ENCODE data around the gene HDAC8.
"Not testable (repeated sequence)": the region's sequence is repeated elsewhere in the genome, so short reads cannot be mapped to it uniquely, and the experiment has no call there.

The HDAC8 gene

GRCh38 chrX:72572248-72573157 is at the start of gene HDAC8:
HDAC8 (minus strand) TSS chrX:72572843; CDS start chrX:72572761, 82 bp downstream.
- peak; percentile 83 for DNase-seq

DNA sequence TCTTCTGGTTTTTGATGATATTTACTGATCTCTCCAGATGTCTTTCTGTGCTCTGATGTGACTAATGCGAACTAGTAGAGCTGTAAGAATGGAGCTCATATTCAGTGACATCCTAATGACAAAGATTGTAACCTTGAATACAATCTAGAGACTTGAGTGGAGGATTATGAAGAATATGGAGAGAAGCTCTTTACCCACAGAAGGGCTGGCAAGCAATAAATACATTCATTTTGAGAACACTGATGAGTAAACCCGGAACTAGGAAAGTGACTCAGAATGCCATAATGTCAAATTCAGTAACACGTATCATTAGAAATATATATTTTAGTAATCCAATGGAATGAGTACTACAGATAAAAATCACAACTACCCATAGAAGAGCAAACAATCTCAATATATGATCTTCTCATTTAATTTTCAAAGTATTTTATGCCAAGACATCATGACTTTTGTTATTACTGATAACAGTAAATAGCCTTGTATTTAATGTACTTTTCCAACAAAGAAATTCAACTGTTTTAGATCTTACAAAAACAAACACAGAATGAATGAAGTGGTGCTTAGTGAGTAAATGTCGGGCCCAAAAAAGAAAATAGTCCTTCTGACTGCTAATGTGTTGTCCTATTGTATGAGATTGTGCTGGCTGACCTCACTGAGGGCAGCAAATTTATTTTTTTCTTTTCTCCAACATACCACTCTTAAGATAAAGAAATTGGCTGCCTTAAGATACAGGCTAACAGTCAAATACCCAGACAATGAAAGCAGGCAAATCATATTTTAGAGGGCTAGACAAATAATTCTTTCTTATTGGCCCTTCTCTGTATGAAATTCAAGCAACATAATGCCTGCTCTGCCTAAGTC is 49.2 kb upstream of the HDAC8 start:
- DNase-seq: no peak

GRCh38 chrX:72621163-72621562 is 48.5 kb upstream of the HDAC8 start:
- no peak for DNase-seq

GRCh38 chrX:72620550-72621145 is 48.0 kb upstream of the HDAC8 start:
- no peak for DNase-seq

- DNase-seq: no peak
These were observed 36.7 kb upstream of the HDAC8 start for GRCh38 chrX:72609313-72609712.

DNA sequence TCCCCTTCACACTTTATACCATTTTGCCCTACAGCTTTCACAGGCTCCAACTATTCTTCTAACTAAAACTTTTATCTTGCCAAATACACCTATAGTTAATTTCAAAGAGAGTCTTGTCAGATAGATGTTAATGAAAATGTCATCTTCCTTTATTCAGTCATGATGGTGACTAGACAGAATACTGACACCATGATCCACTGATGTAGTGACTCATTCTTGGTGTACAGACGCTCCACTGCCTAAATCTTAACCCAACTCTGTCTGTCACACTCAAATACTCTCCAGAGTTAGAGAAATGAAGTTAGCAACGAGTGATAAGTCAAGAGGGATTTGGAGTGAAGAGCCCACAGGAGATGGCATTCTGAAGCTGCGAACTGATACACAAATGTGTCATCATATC is 32.1 kb upstream of the HDAC8 start:
- DNase-seq: no peak

DNA sequence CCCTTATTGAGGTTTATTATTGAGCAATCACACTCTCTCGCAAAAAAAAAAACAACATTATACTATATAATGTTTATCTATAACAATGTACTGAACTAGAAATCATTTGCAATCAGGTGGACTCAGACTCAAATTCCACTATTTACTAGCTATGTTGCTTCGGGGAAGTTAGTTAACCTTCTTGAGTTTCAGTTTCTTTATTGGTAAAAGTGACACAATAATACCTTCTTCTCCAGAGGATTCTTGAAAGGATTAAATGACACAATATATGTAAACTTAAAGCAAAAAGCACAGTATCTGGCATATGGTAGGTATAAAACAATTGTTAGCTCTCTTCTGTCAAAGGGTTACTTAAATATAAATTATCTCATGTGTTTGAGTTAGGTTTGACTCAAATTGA is 31.5 kb upstream of the HDAC8 start:
- DNase-seq: no peak

GRCh38 chrX:72591038-72591437 is 18.4 kb upstream of the HDAC8 start:
- DNase-seq: not testable (repeated sequence)

- no peak for DNase-seq
These were observed 11.5 kb upstream of the HDAC8 start for GRCh38 chrX:72584163-72584562.

GRCh38 chrX:72576141-72576894 is 3.7 kb upstream of the HDAC8 start:
- no peak for DNase-seq

DNA sequence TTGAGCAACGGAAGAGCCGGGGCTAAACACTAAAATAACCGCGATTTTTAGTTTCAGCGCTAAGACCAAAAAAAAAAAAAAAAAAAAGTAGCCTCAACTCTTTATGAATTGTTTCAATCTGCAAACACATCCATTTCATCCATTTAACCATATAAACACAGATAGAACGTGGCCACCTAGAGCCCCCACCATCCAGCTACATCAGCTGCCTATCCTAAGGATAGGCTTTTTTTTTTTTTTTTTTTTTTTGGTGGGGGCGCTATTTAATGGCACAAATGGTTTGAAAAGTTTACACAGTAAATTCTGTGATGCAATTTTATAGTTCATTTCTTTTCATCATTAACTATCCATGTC is 492 bp upstream of the HDAC8 start:
- no peak for DNase-seq

DNA sequence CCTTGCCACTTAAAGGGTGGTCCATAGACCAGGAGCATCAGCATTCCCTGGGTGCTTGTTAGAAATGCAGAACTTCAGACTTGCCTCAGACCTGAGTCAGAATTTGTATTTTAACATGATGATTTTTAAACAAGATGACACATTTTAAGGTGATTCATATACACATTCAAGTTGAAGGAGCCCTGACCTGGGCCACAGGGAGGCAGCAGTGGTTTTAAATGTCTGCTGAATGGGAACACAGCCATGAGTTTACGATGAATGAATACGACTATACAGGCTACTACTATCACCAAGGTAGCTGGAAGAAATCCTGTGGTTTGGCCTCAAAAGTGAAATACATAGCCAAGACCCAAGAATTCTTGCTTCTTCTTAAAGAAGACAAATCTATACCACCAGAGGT is 2.9 kb downstream of the HDAC8 start:
- DNase-seq: no peak

DNA sequence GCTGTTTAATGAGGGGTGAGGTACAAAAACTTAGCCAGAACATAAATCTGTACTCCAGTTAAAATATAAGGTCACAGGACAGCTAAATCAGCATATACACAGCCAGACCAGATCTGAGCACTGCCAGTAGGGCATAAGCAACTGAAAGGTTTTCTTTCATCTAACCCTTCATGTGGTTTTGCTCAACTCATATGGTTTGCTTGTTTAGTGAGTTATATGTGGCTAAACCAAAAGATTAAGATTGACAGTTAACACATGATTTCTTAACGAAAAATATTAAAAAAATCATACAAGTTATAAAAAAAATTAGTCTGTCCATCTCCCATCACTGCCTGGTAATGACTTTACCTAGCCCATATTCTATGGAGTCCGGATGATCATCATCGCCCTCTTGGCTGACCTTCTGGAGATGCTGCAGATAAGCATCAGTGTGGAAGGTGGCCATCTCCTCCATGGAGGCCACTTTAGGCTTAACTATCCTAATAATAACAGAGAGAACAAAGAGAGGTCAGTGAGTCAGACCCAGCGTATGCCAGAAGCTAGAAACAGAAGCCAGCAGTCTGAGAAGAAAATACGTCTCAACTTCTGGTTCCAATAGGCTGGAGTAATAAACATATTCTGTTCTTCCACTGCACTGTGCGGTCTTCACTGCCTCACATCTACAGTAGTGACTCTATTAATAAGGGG is 4.1 kb downstream of the HDAC8 start:
- no peak for DNase-seq

DNA sequence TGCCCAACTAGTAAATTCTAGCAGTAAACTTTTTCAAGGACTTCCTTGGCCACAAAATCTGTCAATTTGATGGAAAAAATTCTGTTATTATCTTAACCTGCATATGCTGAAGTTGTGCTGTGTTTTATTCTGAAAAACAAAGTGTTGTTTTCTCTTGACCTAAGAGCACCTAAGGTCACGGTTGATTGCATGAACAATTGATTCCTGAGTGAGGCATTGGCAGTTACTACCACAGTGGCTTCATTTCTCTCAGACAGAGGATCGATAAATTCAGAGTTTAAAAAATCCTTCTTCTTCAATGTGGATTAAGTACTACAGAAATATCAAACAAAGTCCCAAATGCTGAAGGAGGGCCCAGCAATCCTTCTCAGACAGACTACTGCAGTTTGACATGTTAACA is 6.2 kb downstream of the HDAC8 start:
- DNase-seq: no peak

DNA sequence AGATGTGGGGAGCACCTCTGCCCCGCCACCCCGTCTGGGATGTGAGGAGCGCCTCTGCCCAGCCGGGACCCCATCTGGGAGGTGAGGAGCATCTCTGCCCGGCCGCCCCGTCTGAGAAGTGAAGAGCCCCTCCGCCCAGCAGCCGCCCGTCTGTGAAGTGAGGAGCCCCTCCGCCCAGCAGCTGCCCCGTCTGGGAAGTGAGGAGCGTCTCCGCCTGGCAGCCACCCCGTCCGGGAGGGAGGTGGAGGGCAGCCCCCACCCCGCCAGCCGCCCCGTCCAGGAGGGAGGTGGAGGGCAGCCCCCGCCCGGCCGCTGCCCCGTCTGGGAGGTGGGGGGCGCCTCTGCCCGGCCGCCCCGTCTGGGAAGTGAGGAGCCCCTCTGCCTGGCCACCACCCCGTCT is 13.0 kb downstream of the HDAC8 start:
- DNase-seq: not testable (repeated sequence)

GRCh38 chrX:72554448-72555140 is 18.0 kb downstream of the HDAC8 start:
- no peak for DNase-seq

- not testable (repeated sequence) for DNase-seq
These were observed 20.2 kb downstream of the HDAC8 start for GRCh38 chrX:72552443-72552842.

DNA sequence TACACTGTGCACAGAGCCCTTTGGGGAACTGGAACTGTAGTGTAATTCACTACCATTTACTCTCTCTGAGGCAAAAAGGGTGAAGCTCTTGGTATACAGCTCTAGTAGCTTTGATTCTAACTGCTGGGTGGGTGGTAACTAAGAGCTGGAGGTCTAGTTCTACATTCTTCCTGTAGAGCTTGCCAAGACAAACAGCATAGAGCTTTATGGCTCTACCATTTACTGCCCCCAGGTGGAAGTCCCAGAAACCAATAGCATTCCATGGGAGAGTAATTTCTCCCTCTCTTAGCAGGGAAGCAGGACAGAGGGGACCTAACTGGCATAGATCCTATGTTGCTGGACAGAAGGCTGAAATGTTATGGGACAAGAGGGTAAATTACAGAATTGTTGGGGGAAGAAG is 26.7 kb downstream of the HDAC8 start:
- no peak for DNase-seq

DNA sequence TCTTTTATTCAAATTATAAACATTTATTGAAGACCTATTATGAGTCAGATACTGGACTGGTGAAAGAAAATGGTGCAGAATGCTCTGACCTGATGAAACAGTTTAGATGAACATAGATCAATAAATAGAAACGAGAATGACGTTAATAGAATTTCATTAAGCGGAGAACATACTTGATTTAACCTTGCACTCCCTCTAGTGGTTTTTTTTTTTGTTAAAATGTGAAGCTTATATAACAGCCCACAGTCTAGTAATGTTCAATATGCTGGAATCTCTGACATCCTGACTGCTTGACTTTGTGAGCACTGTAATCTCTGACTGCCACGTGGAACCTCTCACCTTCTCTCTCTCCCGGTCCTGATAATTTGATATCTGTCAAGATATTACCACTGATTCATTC is 32.3 kb downstream of the HDAC8 start:
- DNase-seq: no peak

- DNase-seq: no peak
These were observed 32.8 kb downstream of the HDAC8 start for GRCh38 chrX:72539822-72540221.

- DNase-seq: no peak
These were observed 36.1 kb downstream of the HDAC8 start for GRCh38 chrX:72536542-72536941.

DNA sequence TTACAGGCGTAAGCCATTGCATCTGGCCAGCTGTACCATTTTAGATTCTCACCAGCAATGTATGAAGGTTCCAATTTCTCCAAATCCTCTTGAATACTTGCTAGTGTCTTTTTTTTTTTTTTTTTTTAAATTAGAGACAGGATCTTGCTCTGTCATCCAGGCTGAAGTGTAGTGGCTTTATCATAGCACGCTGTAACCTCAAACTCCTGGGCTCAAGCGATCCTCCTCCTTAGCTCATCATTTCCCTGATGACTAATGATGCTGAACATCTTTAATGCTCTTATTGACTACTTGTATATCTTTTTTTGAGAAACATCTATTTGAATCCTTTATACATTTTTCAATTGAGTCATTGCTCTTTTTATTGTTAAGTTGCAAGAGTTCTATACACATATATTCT is 40.3 kb downstream of the HDAC8 start:
- no peak for DNase-seq

Data from right hindlimb (tissue), 1 donor.